ENCODE measurements around the gene NEAT1. TPM values are rescaled to one million over a fixed set of nuclear protein-coding genes. Genes with fewer than 3 reads are reported as not detected.
A peak's percentile ranks its signal among the peaks of the same experiment; 100 is the strongest.

The NEAT1 gene
- total and polyA plus RNA-seq, 9 of the 15 experiments (the other 6 are each of a cell fraction or from before 2014, with no cell fraction given), result 20.1 to 389 (median 62.8) TPM

GRCh38 chr11:65416341-65416824 lies 6.2 kb upstream of the NEAT1 start (continued):
- TF ChIP-seq ZNF232 (CRISPR knock-in tag; IDR thresholded peaks at IDR 0.05) (no peak), HIVEP1 (CRISPR knock-in tag; IDR thresholded peaks at IDR 0.05) (peak; percentile 56; the same call in 1 of the 2 replicates), TOE1 (IDR thresholded peaks at IDR 0.05; ENCODE audit: borderline replicate concordance) (0 out of 2 replicates have a peak, but pooled peaks have one; percentile 40), TOE1 (CRISPR knock-in tag; IDR thresholded peaks at IDR 0.05; ENCODE audit: borderline replicate concordance, low read depth) (no peak), TEAD4 (IDR thresholded peaks at IDR 0.05; ENCODE audit: low read length) (peak; percentile 12; the same call in 1 of the 2 replicates), TEAD4 (CRISPR knock-in tag; IDR thresholded peaks at IDR 0.05; ENCODE audit: borderline replicate concordance) (no peak), SRF (CRISPR knock-in tag; IDR thresholded peaks at IDR 0.05) (peak in 1 of 2 experiments; percentile 53; a peak in 1 of 4 replicates), NR4A1 (CRISPR knock-in tag; IDR thresholded peaks at IDR 0.05) (peak; percentile 86; the same call in 1 of the 2 replicates), NR4A1 (tag; IDR thresholded peaks at IDR 0.05) (no peak; the same call in 1 of the 2 replicates), TFAP4 (CRISPR knock-in tag; IDR thresholded peaks at IDR 0.05; ENCODE audit: borderline replicate concordance) (peak; percentile 94), POLR2AphosphoS2 (IDR thresholded peaks at IDR 0.05; ENCODE audit: low read length) (no peak), FOXM1 (IDR thresholded peaks at IDR 0.05; ENCODE audit: low read depth) (no peak), FOXM1 (CRISPR knock-in tag; IDR thresholded peaks at IDR 0.05; ENCODE audit: low read depth) (no peak)
- TF ChIP-seq, protein P1, sequence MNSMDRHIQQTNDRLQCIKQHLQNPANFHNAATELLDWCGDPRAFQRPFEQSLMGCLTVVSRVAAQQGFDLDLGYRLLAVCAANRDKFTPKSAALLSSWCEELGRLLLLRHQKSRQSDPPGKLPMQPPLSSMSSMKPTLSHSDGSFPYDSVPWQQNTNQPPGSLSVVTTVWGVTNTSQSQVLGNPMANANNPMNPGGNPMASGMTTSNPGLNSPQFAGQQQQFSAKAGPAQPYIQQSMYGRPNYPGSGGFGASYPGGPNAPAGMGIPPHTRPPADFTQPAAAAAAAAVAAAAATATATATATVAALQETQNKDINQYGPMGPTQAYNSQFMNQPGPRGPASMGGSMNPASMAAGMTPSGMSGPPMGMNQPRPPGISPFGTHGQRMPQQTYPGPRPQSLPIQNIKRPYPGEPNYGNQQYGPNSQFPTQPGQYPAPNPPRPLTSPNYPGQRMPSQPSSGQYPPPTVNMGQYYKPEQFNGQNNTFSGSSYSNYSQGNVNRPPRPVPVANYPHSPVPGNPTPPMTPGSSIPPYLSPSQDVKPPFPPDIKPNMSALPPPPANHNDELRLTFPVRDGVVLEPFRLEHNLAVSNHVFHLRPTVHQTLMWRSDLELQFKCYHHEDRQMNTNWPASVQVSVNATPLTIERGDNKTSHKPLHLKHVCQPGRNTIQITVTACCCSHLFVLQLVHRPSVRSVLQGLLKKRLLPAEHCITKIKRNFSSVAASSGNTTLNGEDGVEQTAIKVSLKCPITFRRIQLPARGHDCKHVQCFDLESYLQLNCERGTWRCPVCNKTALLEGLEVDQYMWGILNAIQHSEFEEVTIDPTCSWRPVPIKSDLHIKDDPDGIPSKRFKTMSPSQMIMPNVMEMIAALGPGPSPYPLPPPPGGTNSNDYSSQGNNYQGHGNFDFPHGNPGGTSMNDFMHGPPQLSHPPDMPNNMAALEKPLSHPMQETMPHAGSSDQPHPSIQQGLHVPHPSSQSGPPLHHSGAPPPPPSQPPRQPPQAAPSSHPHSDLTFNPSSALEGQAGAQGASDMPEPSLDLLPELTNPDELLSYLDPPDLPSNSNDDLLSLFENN (IDR thresholded peaks at IDR 0.05; ENCODE audit: low read depth in 2 of 2, low read length in 2 of 2), result no peak
- TF ChIP-seq, protein P2, sequence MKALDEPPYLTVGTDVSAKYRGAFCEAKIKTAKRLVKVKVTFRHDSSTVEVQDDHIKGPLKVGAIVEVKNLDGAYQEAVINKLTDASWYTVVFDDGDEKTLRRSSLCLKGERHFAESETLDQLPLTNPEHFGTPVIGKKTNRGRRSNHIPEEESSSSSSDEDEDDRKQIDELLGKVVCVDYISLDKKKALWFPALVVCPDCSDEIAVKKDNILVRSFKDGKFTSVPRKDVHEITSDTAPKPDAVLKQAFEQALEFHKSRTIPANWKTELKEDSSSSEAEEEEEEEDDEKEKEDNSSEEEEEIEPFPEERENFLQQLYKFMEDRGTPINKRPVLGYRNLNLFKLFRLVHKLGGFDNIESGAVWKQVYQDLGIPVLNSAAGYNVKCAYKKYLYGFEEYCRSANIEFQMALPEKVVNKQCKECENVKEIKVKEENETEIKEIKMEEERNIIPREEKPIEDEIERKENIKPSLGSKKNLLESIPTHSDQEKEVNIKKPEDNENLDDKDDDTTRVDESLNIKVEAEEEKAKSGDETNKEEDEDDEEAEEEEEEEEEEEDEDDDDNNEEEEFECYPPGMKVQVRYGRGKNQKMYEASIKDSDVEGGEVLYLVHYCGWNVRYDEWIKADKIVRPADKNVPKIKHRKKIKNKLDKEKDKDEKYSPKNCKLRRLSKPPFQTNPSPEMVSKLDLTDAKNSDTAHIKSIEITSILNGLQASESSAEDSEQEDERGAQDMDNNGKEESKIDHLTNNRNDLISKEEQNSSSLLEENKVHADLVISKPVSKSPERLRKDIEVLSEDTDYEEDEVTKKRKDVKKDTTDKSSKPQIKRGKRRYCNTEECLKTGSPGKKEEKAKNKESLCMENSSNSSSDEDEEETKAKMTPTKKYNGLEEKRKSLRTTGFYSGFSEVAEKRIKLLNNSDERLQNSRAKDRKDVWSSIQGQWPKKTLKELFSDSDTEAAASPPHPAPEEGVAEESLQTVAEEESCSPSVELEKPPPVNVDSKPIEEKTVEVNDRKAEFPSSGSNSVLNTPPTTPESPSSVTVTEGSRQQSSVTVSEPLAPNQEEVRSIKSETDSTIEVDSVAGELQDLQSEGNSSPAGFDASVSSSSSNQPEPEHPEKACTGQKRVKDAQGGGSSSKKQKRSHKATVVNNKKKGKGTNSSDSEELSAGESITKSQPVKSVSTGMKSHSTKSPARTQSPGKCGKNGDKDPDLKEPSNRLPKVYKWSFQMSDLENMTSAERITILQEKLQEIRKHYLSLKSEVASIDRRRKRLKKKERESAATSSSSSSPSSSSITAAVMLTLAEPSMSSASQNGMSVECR (CRISPR knock-in tag; IDR thresholded peaks at IDR 0.05), result 0 out of 2 replicates have a peak, but pooled peaks have one; percentile 62
- TF ChIP-seq, protein P3, sequence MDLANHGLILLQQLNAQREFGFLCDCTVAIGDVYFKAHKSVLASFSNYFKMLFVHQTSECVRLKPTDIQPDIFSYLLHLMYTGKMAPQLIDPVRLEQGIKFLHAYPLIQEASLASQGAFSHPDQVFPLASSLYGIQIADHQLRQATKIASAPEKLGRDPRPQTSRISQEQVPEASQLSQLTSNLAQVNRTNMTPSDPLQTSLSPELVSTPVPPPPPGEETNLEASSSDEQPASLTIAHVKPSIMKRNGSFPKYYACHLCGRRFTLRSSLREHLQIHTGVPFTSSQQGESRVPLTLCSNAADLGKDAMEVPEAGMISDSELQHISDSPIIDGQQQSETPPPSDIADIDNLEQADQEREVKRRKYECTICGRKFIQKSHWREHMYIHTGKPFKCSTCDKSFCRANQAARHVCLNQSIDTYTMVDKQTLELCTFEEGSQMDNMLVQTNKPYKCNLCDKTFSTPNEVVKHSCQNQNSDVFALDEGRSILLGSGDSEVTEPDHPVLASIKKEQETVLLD (IDR thresholded peaks at IDR 0.05), result peak; percentile 57

Data from K562 (cell line).